HCT116 (cell line): ENCODE results near the gene MTG2. TPM values are rescaled to one million over a fixed set of nuclear protein-coding genes. Genes with fewer than 3 reads are reported as not detected.

Experiments
- ATAC-seq: fragments of 200-7000 bp; cut with Tn5 transposase; 2 replicates; pipeline ENCODE4 v1.9.1; 2020; ENCODE audit warnings: mild to moderate bottlenecking, moderate library complexity
- BruUV-seq: library from RNA; stranded (reverse); fragments of 400-500 nt; replicated peaks from 2 replicates; lab custom pipeline; 2021; lab: Mats Ljungman, UMichigan
- CTCF ChIA-PET: fragments of 300-600 bp; sonication (Branson Sonifier 250); formaldehyde crosslinking; loops from one replicate; lab custom pipeline; 2021; ENCODE audit warnings: antibody characterized with exemption; lab: Charles Lee
- POLR2A ChIA-PET: fragments of 300-600, 350-600 bp; sonication (Branson Sonifier 250); formaldehyde crosslinking; loops from one replicate; lab custom pipeline; 2021; ENCODE audit warnings: antibody characterized with exemption; lab: Charles Lee
- RAD21 ChIA-PET, 2 experiments: fragments of 300-600 bp; sonication (Branson Sonifier 250); formaldehyde crosslinking; loops; one replicate each; lab custom pipeline; 2023; ENCODE audit warnings: low total read pairs in 2 of 2; ENCODE audit not compliant: uncharacterized antibody in 2 of 2, unreplicated experiment in 2 of 2, low non-redundant PET in 1 of 2; lab: Charles Lee
- DNase-seq: peaks from one replicate; pipeline ENCODE4 v3.0.0-alpha.2; 2010; ENCODE audit warnings: low read depth, low spot score
- H2AFZ ChIP-seq: fragments of 200-600 bp; shearing (Covaris generic), sonication (generic); 2 replicates; pipeline ENCODE4 v1.6.1; 2017; ENCODE audit warnings: low read depth, mixed run types, mixed read lengths, antibody characterized with exemption, low read length; ENCODE audit not compliant: poor library complexity, severe bottlenecking
- H3K27ac ChIP-seq: 2 replicates; pipeline ENCODE4 v1.5.1; 2012; ENCODE audit warnings: low read depth, low read length
- H3K27me3 ChIP-seq: fragments of 200-600 bp; sonication (generic); 2 replicates; pipeline ENCODE4 v1.6.1; 2016; ENCODE audit warnings: mixed run types, low read length, mixed read lengths; ENCODE audit not compliant: insufficient read depth
- H3K36me3 ChIP-seq, 2 experiments: fragments of 200-500 bp in 1 of 2; fragments of 200-600 bp in 1 of 2; sonication (Bioruptor generic) in 1 of 2; sonication (generic) in 1 of 2; 2 replicates each; pipeline versions ENCODE4 v1.5.1 to v1.6.1; 2014 to 2016; ENCODE audit warnings: low read length in 2 of 2, inconsistent platforms in 1 of 2, mixed read lengths in 1 of 2, mixed run types in 1 of 2; ENCODE audit not compliant: insufficient read depth in 2 of 2, control insufficient read depth in 1 of 2
- H3K4me1 ChIP-seq, 2 experiments: fragments of 200-600 bp in 1 of 2; sonication (generic) in 1 of 2; 2 replicates each; pipeline versions ENCODE4 v1.5.1 to v1.6.1; 2012 to 2017; ENCODE audit warnings: low read length in 2 of 2, inconsistent platforms in 1 of 2, mild to moderate bottlenecking in 1 of 2, mixed read lengths in 1 of 2, mixed run types in 1 of 2, moderate library complexity in 1 of 2; ENCODE audit not compliant: insufficient read depth in 2 of 2, control insufficient read depth in 1 of 2
- H3K4me2 ChIP-seq: fragments of 200-600 bp; sonication (generic); 2 replicates; pipeline ENCODE4 v1.6.1; 2017; ENCODE audit warnings: mixed run types, low read length, mixed read lengths
- H3K4me3 ChIP-seq, 2 experiments: fragments of 200-600 bp in 1 of 2; sonication (generic) in 1 of 2; replicated peaks in 1 of 2; 2 replicates each; pipeline ENCODE4 v1.5.1; 2011 to 2016; ENCODE audit warnings: low read length in 2 of 2, control low read depth in 1 of 2, low read depth in 1 of 2, mild to moderate bottlenecking in 1 of 2, mixed read lengths in 1 of 2, mixed run types in 1 of 2
- H3K79me2 ChIP-seq: fragments of 200-600 bp; sonication (generic); 2 replicates; pipeline ENCODE4 v1.6.1; 2017; ENCODE audit warnings: mild to moderate bottlenecking, mixed run types, low read length, moderate library complexity, mixed read lengths; ENCODE audit not compliant: insufficient read depth
- H3K9ac ChIP-seq: fragments of 200-600 bp; sonication (generic); 2 replicates; pipeline ENCODE4 v1.6.1; 2016; ENCODE audit warnings: low read length, mixed read lengths
- H3K9me2 ChIP-seq: fragments of 200-600 bp; sonication (generic), shearing (Covaris generic); 2 replicates; pipeline ENCODE4 v1.6.1; 2017; ENCODE audit warnings: mixed run types, mild to moderate bottlenecking, moderate library complexity; ENCODE audit not compliant: insufficient read depth
- H3K9me3 ChIP-seq, 2 experiments: fragments of 200-500 bp in 1 of 2; fragments of 200-600 bp in 1 of 2; sonication (Bioruptor generic) in 1 of 2; sonication (generic) in 1 of 2; 2 replicates each; pipeline ENCODE4 v1.6.1; 2014 to 2017; ENCODE audit warnings: low read length in 2 of 2, mixed read lengths in 2 of 2, inconsistent platforms in 1 of 2, low read depth in 1 of 2, mild to moderate bottlenecking in 1 of 2, mixed run types in 1 of 2, moderate library complexity in 1 of 2; ENCODE audit not compliant: control insufficient read depth in 1 of 2, insufficient read depth in 1 of 2
- H4K20me1 ChIP-seq: fragments of 200-600 bp; sonication (generic), shearing (Covaris generic); 2 replicates; pipeline ENCODE4 v1.6.1; 2017; ENCODE audit warnings: mixed run types, mild to moderate bottlenecking, moderate library complexity; ENCODE audit not compliant: insufficient read depth
- CBX3 ChIP-seq: IDR thresholded peaks from 2 replicates; pipeline ENCODE4 v1.6.1; 2012; ENCODE audit warnings: low read depth
- EGR1 ChIP-seq: IDR thresholded peaks from 2 replicates; pipeline ENCODE4 v1.6.1; 2012; ENCODE audit warnings: low read depth
- ELF1 ChIP-seq: IDR thresholded peaks from 2 replicates; pipeline ENCODE4 v1.6.1; 2012; ENCODE audit warnings: low read depth, borderline replicate concordance
- EZH2 ChIP-seq: fragments of 200-600 bp; sonication (generic); IDR thresholded peaks from 2 replicates; pipeline ENCODE4 v1.6.1; 2017; ENCODE audit warnings: antibody characterized with exemption, mixed run types
- EZH2phosphoT487 ChIP-seq: fragments of 200-600 bp; IDR thresholded peaks from 2 replicates; pipeline ENCODE4 v1.6.1; 2018; ENCODE audit warnings: antibody characterized with exemption, borderline replicate concordance
- FOSL1 ChIP-seq: IDR thresholded peaks from 2 replicates; pipeline ENCODE4 v1.6.1; 2012; ENCODE audit warnings: low read depth
- JUND ChIP-seq: IDR thresholded peaks from 2 replicates; pipeline ENCODE4 v1.6.1; 2012
- RAD21 ChIP-seq: IDR thresholded peaks from 2 replicates; pipeline ENCODE4 v1.6.1; 2012; ENCODE audit warnings: low read depth, mild to moderate bottlenecking
- SIN3A ChIP-seq: IDR thresholded peaks from 2 replicates; pipeline ENCODE4 v1.6.1; 2012; ENCODE audit warnings: low read depth
- SP1 ChIP-seq: IDR thresholded peaks from 2 replicates; pipeline ENCODE4 v1.6.1; 2012; ENCODE audit warnings: low read depth
- SRF ChIP-seq: IDR thresholded peaks from 2 replicates; pipeline ENCODE4 v1.6.1; 2012; ENCODE audit warnings: low read depth
- YY1 ChIP-seq: IDR thresholded peaks from 2 replicates; pipeline ENCODE4 v1.6.1; 2011; ENCODE audit warnings: low read length, low read depth, moderate library complexity, mild to moderate bottlenecking; ENCODE audit not compliant: insufficient replicate concordance; ENCODE audit errors: extremely low read depth
- ZFX ChIP-seq: fragments of 450-650 bp; IDR thresholded peaks from 2 replicates; pipeline ENCODE4 v1.6.1; 2017
- ZNF274 ChIP-seq: fragments of 200-500 bp; sonication (Bioruptor generic); IDR thresholded peaks from 2 replicates; pipeline ENCODE4 v1.6.1; 2014; ENCODE audit warnings: mild to moderate bottlenecking, low read depth, low read length, inconsistent platforms
- intact Hi-C: fragments of 100-400 bp; cut with micrococcal nuclease; formaldehyde crosslinking; loops from 2 replicates; pipeline ENCODE4 v1.10.0; 2022
- total RNA-seq: library from RNA; stranded (reverse); gene quantifications from one replicate; pipeline ENCODE4 v1.2.1, GENCODE V29; 2021; ENCODE audit not compliant: unreplicated experiment
- TF ChIP-seq, protein P1 (sequence below): IDR thresholded peaks from 2 replicates; pipeline ENCODE4 v1.6.1; 2012
- TF ChIP-seq, protein P2 (sequence below): IDR thresholded peaks from 2 replicates; pipeline ENCODE4 v1.6.1; 2012
- TF ChIP-seq, protein P3 (sequence below): IDR thresholded peaks from 2 replicates; pipeline ENCODE4 v1.6.1; 2012; ENCODE audit warnings: low read depth
- TF ChIP-seq, protein P4 (sequence below): IDR thresholded peaks from 2 replicates; pipeline ENCODE4 v1.6.1; 2011; ENCODE audit warnings: mild to moderate bottlenecking, low read length, moderate library complexity; ENCODE audit not compliant: insufficient replicate concordance; ENCODE audit errors: extremely low read depth

The MTG2 gene
- total RNA-seq, 1 experiment from 2014 or later, result 43.3 TPM

DNA sequence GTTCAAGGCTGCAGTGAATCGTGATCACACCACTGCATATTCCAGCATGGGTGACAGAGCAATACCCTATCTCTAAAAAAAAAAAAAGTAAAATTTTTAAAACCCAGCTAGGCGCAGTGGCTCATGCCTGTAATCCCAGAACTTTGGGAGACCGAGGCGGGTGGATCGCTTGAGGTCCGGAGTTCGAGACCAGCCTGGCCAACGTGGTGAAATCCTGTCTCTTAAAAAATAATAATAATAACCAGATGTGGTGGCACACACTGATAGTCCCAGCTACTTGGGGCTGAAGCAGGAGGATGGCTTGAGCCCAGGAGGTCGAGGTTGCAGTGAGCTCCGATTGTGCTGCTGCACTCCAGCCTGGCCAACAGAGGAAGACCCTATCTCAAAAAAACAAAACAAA lies 13.5 kb downstream of the MTG2 start (continued):
- TF ChIP-seq FOSL1 (no peak), EGR1 (no peak)
- TF ChIP-seq, protein P1, sequence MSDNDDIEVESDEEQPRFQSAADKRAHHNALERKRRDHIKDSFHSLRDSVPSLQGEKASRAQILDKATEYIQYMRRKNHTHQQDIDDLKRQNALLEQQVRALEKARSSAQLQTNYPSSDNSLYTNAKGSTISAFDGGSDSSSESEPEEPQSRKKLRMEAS, result no peak

DNA sequence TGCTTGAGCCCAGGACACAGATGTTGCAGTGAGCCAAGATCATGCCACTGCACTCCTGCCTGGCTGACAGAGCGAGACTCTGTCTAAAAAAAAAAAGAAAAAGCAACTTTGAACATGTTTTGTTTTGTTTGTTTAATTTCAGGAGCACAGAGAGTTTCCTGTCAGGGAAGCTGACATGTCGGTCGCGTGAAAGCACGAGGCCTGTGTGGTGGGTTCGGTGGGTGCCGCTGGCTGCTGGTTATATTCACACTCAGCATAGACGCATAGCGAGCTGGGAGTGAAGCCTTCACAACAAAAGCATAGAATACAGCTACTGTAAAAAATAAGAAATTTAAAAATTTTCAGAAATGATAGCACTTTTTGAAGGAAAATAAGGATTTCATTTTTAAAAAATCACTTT lies 14.5 kb downstream of the MTG2 start:
- TF ChIP-seq, protein P2, sequence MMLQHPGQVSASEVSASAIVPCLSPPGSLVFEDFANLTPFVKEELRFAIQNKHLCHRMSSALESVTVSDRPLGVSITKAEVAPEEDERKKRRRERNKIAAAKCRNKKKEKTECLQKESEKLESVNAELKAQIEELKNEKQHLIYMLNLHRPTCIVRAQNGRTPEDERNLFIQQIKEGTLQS, result no peak
- TF ChIP-seq EZH2, result no peak
- no peak for TF ChIP-seq EZH2phosphoT487
- TF ChIP-seq, protein P1, result no peak
- TF ChIP-seq FOSL1, result no peak
- TF ChIP-seq, protein P3, sequence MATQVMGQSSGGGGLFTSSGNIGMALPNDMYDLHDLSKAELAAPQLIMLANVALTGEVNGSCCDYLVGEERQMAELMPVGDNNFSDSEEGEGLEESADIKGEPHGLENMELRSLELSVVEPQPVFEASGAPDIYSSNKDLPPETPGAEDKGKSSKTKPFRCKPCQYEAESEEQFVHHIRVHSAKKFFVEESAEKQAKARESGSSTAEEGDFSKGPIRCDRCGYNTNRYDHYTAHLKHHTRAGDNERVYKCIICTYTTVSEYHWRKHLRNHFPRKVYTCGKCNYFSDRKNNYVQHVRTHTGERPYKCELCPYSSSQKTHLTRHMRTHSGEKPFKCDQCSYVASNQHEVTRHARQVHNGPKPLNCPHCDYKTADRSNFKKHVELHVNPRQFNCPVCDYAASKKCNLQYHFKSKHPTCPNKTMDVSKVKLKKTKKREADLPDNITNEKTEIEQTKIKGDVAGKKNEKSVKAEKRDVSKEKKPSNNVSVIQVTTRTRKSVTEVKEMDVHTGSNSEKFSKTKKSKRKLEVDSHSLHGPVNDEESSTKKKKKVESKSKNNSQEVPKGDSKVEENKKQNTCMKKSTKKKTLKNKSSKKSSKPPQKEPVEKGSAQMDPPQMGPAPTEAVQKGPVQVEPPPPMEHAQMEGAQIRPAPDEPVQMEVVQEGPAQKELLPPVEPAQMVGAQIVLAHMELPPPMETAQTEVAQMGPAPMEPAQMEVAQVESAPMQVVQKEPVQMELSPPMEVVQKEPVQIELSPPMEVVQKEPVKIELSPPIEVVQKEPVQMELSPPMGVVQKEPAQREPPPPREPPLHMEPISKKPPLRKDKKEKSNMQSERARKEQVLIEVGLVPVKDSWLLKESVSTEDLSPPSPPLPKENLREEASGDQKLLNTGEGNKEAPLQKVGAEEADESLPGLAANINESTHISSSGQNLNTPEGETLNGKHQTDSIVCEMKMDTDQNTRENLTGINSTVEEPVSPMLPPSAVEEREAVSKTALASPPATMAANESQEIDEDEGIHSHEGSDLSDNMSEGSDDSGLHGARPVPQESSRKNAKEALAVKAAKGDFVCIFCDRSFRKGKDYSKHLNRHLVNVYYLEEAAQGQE, result no peak
- TF ChIP-seq, protein P4, sequence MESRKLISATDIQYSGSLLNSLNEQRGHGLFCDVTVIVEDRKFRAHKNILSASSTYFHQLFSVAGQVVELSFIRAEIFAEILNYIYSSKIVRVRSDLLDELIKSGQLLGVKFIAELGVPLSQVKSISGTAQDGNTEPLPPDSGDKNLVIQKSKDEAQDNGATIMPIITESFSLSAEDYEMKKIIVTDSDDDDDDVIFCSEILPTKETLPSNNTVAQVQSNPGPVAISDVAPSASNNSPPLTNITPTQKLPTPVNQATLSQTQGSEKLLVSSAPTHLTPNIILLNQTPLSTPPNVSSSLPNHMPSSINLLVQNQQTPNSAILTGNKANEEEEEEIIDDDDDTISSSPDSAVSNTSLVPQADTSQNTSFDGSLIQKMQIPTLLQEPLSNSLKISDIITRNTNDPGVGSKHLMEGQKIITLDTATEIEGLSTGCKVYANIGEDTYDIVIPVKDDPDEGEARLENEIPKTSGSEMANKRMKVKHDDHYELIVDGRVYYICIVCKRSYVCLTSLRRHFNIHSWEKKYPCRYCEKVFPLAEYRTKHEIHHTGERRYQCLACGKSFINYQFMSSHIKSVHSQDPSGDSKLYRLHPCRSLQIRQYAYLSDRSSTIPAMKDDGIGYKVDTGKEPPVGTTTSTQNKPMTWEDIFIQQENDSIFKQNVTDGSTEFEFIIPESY, result no peak
- TF ChIP-seq RAD21, result no peak
- no peak for TF ChIP-seq ZFX
- TF ChIP-seq JUND, result no peak
- no peak for TF ChIP-seq SP1
- no peak for TF ChIP-seq CBX3
- no peak for TF ChIP-seq ELF1
- TF ChIP-seq SIN3A, result no peak
- TF ChIP-seq YY1, result no peak
- no peak for TF ChIP-seq ZNF274
- TF ChIP-seq SRF, result no peak
- H3K27ac ChIP-seq, result no peak overlapping the region
- H3K9me3 ChIP-seq, result no peaks in the 10 kb centered on the region
- no peak for ATAC-seq
- H3K27me3 ChIP-seq, result no peaks in the 10 kb centered on the region
- ChIA-PET POLR2A (no interaction called here), RAD21 (no interaction called here), CTCF (no interaction called here)
- no peak overlapping the region for H2AFZ ChIP-seq
- H3K9me2 ChIP-seq, result no peaks in the 10 kb centered on the region
- no peaks in the 10 kb centered on the region for H3K4me1 ChIP-seq
- no peak overlapping the region for H3K9ac ChIP-seq
- no TSS peak for BruUV-seq
- no peaks in the 10 kb centered on the region for H4K20me1 ChIP-seq
- peaks cover 25% of the 10 kb centered on the region for H3K79me2 ChIP-seq
- intact Hi-C loops, result no loop called here
- H3K4me3 ChIP-seq, result no peak overlapping the region
- no peak overlapping the region for H3K4me2 ChIP-seq
- peaks cover 29 to 33% of the 10 kb centered on the region in 2 experiments; a peak in 3 of 4 replicates for H3K36me3 ChIP-seq
- DNase-seq, result no peak
